Measurements from ENCODE around the gene AKAP6. TPM values are rescaled to one million over a fixed set of nuclear protein-coding genes. Genes with fewer than 3 reads are reported as not detected.
A peak's percentile ranks its signal among the peaks of the same experiment; 100 is the strongest.

The AKAP6 gene
- total RNA-seq, 2 experiments from 2014 or later = 0.83 to 1.7 TPM

DNA sequence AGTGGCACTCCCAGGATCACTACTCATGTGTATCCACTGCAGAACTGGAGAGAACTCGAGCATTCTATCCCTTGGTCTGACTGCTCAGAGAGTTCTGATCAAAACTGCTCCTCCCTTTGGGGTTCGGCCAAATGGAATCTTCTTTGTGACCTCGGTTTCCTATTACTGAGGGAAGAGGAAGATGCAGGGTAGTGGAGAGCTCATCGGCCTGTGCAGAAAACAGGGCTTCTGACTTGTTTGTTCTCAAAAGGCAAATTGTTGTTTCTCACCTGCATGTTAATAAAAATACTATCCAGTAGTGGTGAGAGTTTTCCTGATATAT, 17.1 kb upstream of the AKAP6 start:
- DNase-seq (no peak), ATAC-seq (no peak)
- no peaks in the 10 kb centered on the region for H3K36me3 Mint-ChIP-seq (ENCODE audit: low read depth)
- no peaks in the 10 kb centered on the region for H3K4me1 Mint-ChIP-seq (ENCODE audit: low read depth)
- no peaks in the 10 kb centered on the region for H3K9me3 Mint-ChIP-seq (ENCODE audit: insufficient read depth)
- ChIA-PET CTCF (no interaction called here), POLR2A (no interaction called here)
- no peak overlapping the region for H3K27ac Mint-ChIP-seq
- H3K27me3 Mint-ChIP-seq (ENCODE audit: low read depth) = no peaks in the 10 kb centered on the region
- no peak overlapping the region for H3K4me3 Mint-ChIP-seq

DNA sequence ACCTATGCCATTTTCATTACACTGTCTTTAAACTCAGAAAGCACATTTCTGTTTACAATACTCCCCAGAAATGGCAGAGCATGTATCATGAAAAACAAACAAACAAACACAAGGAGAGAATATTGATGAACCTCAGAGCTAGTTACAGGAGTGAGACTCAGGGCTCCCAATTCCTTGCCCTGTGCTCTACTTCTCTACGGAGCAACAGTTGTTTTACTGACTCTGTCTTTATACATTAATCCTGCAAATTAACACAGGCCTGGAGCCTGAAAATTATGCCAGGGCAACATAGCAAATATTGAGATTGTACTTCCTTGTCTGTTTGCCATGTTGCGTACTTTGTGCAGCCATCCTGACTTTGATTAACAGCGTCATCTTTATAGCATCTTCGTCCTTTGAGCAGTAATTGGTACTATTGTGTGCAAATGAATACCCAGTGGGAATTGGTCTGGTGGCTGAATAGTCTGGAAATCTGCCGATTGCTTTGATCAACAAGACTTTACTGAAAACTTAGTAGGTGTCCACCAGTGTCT, 15.2 kb upstream of the AKAP6 start:
- H3K4me3 Mint-ChIP-seq = no peak overlapping the region
- no peaks in the 10 kb centered on the region for H3K36me3 Mint-ChIP-seq (ENCODE audit: low read depth)
- no peaks in the 10 kb centered on the region for H3K9me3 Mint-ChIP-seq (ENCODE audit: insufficient read depth)
- DNase-seq = no peak
- ChIA-PET CTCF (no interaction called here), POLR2A (no interaction called here)
- no peaks in the 10 kb centered on the region for H3K27me3 Mint-ChIP-seq (ENCODE audit: low read depth)
- no peak for ATAC-seq
- no peaks in the 10 kb centered on the region for H3K4me1 Mint-ChIP-seq (ENCODE audit: low read depth)
- no peak overlapping the region for H3K27ac Mint-ChIP-seq

DNA sequence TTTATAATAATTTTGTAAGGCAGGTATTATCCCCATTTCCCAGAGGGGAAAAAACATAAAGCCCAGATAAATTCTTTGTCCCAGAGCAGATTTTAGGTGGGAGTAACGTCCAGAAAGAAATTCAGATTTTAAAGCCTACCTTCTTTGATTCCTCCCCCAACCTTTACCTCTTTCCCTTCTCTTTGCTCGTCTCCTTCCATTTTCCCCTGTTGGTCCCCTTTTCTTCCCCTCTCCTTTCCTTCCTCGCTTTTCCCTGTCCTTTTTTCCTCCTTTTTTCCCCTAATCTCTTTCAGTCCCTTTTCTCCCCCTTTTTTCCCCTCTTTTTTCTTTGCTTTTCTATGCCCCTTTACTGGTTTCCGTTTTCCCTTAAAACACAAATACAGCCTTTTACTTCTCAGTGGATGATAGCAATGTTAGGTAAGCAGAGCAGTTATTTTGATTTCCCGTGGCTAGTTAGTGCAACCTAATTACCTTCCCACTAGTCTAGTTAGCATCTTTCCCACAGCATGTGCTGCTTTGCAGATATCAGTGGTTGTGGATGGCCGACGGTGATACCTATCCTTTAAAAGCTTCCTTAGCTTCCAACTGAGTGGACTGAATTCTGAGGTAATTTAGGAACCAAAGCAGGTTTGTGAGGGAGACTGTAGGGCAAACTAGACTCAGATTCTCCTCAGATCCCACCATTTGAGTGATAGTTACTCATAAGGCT, 10.9 kb upstream of the AKAP6 start:
- H3K9me3 Mint-ChIP-seq (ENCODE audit: insufficient read depth) = no peaks in the 10 kb centered on the region
- no peak for ATAC-seq
- POLR2A ChIA-PET = no interaction called here

GRCh38 chr14:32319368-32320049, 9.6 kb upstream of the AKAP6 start:
- no peak overlapping the region for H3K27ac Mint-ChIP-seq
- no peaks in the 10 kb centered on the region for H3K27me3 Mint-ChIP-seq (ENCODE audit: low read depth)
- DNase-seq (no peak), ATAC-seq (no peak)
- no peak overlapping the region for H3K4me3 Mint-ChIP-seq
- ChIA-PET POLR2A (no interaction called here), CTCF (no interaction called here)
- H3K9me3 Mint-ChIP-seq (ENCODE audit: insufficient read depth) = no peaks in the 10 kb centered on the region
- no peaks in the 10 kb centered on the region for H3K4me1 Mint-ChIP-seq (ENCODE audit: low read depth)
- no peaks in the 10 kb centered on the region for H3K36me3 Mint-ChIP-seq (ENCODE audit: low read depth)

More for the DNA sequence above, 10.9 kb upstream of the AKAP6 start:
- no peak for DNase-seq
- Mint-ChIP-seq H3K27ac (no peak overlapping the region), H3K4me1 (ENCODE audit: low read depth) (no peaks in the 10 kb centered on the region), H3K27me3 (ENCODE audit: low read depth) (no peaks in the 10 kb centered on the region), H3K36me3 (ENCODE audit: low read depth) (no peaks in the 10 kb centered on the region), H3K4me3 (no peak overlapping the region)
- CTCF ChIA-PET = no interaction called here

DNA sequence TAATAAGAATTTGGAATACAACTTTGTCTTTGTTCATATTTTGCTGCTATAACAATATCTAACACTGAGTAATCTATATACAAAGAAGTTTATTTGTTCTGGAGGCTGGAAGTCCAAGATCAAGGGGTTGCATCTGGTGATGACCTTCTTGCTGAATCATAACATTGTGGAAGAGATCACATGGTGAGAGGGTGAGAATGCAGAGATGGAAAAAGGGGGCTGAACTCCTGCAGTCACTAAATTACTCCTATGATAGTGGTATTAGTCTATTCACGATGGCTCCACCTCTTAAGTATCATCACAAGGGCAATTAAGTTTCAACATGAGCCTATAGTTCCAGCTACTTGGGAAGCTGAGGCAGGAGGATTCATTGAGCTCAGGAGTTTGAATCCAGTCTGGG, 4.5 kb upstream of the AKAP6 start:
- DNase-seq (no peak), ATAC-seq (no peak)
- ChIA-PET CTCF (no interaction called here), POLR2A (no interaction called here)
- H3K36me3 Mint-ChIP-seq (ENCODE audit: low read depth) = no peaks in the 10 kb centered on the region
- no peaks in the 10 kb centered on the region for H3K27me3 Mint-ChIP-seq (ENCODE audit: low read depth)
- peaks cover 13% of the 10 kb centered on the region for H3K4me1 Mint-ChIP-seq (ENCODE audit: low read depth)
- no peaks in the 10 kb centered on the region for H3K9me3 Mint-ChIP-seq (ENCODE audit: insufficient read depth)
- no peak overlapping the region for H3K4me3 Mint-ChIP-seq
- no peak overlapping the region for H3K27ac Mint-ChIP-seq

DNA sequence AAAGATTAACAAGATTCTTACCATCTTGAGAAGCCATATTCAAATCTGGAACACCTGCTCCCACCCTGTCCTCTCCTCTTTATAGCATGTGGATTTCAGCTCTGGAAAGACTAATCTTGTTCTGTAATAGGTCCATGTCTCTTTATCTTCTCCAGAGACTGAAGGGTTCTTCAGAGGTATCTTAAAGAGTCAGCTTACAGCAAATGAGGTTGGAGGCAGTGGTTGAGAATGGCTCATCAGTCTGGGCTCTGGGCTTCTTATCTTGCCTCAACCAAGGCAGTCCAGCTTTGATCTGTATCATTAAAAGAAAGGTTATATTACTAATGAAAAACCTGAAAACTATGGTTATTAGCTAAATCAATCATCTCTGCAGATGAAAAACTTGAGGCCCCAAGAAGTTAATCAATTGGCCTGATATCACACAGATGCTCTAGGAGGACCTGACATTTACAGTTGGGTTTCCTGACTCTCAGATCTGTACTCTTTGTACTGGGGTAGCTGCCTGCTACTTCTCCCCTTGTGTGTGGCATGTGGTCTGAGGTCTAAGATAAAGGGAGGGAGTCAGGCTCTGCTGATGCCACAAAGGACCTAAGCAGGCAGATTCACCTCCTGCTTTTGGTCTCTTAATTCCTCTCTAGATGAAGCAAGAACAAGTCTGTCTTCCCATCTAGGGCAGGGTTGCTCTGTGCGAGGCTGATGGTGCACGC, 1.7 kb upstream of the AKAP6 start:
- no peak overlapping the region for H3K27ac Mint-ChIP-seq
- ChIA-PET POLR2A (interaction anchor here (0.9 kb wide), 1 partner anchor 68 kb away, joined by 3 read pairs; no protein-coding TSS in a partner anchor), CTCF (interaction anchor here (0.7 kb wide), 2 partner anchors 67 to 261 kb away, joined by 3 read pairs; no protein-coding TSS in a partner anchor)

GRCh38 chr14:32329690-32330285, 690 bp downstream of the AKAP6 start:
- Mint-ChIP-seq H3K4me1 (ENCODE audit: low read depth) (peaks cover 13% of the 10 kb centered on the region), H3K27ac (no peak overlapping the region), H3K27me3 (ENCODE audit: low read depth) (no peaks in the 10 kb centered on the region), H3K36me3 (ENCODE audit: low read depth) (no peaks in the 10 kb centered on the region), H3K4me3 (no peak overlapping the region), H3K9me3 (ENCODE audit: insufficient read depth) (no peaks in the 10 kb centered on the region)
- no peak for DNase-seq
- ChIA-PET POLR2A (no interaction called here), CTCF (no interaction called here)
- no peak for ATAC-seq

More for the DNA sequence above, 1.7 kb upstream of the AKAP6 start:
- Mint-ChIP-seq H3K4me1 (ENCODE audit: low read depth) (peaks cover 13% of the 10 kb centered on the region), H3K9me3 (ENCODE audit: insufficient read depth) (no peaks in the 10 kb centered on the region), H3K27me3 (ENCODE audit: low read depth) (no peaks in the 10 kb centered on the region), H3K36me3 (ENCODE audit: low read depth) (no peaks in the 10 kb centered on the region), H3K4me3 (no peak overlapping the region)
- ATAC-seq = peak; percentile 86
- peak; percentile 43 for DNase-seq

DNA sequence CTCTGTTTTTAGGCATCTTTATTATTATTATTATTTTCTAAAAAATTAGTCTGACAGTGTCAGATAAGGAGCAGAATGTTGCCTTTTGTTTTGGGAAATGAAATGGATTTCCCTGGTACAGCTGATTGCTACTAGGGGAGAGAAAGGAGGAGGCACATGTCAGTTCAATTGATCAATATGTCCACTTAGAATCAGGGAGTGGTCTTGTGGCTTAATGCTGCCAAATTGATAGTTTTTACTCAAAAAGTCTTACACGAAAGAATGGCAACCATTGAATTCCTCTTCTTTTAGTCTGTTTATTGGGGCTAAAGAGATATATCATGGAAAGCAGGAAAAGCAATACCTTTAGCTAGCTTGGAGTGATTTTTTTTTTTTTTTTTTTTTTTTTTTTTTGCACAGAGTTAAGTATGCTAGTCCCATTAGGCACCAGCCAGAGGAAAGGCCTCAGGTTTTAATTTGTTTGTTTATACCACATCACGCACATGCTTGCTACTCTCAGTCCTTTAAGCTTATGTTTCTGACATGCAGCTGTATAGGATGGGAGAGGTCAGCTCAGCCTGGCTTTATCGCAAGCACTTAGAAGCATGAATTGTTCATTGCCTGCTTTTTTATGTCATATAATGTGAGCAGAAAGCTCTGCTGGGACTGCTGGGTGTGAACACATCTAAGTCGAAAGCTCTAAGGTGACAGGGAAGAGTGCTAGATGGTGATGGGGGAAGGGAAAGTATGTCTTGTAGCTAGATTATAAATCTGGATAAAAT, 1.4 kb downstream of the AKAP6 start:
- H3K36me3 Mint-ChIP-seq (ENCODE audit: low read depth) = no peaks in the 10 kb centered on the region
- ATAC-seq = no peak
- no peaks in the 10 kb centered on the region for H3K27me3 Mint-ChIP-seq (ENCODE audit: low read depth)
- H3K4me1 Mint-ChIP-seq (ENCODE audit: low read depth) = peaks cover 13% of the 10 kb centered on the region
- POLR2A ChIA-PET = no interaction called here
- no peak overlapping the region for H3K27ac Mint-ChIP-seq
- no peak for DNase-seq
- no peak overlapping the region for H3K4me3 Mint-ChIP-seq
- CTCF ChIA-PET = no interaction called here
- no peaks in the 10 kb centered on the region for H3K9me3 Mint-ChIP-seq (ENCODE audit: insufficient read depth)

DNA sequence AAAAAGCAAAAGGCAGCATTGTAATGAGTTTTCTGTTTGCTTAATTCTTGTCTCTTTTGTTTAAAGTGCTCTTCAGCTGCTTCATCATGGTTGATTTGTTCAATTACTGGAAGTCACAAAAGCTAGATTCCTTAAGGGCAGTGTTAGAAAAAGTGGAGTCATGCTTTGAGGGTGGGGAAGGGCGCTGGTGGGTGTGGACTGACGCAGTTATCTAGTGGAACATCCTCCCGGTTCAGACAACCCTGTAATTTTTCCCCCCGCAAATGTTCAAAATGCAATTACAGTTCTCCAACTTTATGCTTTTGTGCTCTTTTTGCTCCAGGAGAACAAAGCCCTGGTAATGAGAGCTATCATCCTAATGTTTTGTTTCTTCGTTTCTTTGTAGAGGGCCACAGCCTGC, 2.1 kb downstream of the AKAP6 start:
- ChIA-PET POLR2A (no interaction called here), CTCF (interaction anchor here (0.9 kb wide), 1 partner anchor 10 kb away, joined by 3 read pairs; no protein-coding TSS in a partner anchor)
- Mint-ChIP-seq H3K27ac (no peak overlapping the region), H3K36me3 (ENCODE audit: low read depth) (no peaks in the 10 kb centered on the region), H3K4me1 (ENCODE audit: low read depth) (peaks cover 13% of the 10 kb centered on the region), H3K27me3 (ENCODE audit: low read depth) (no peaks in the 10 kb centered on the region), H3K9me3 (ENCODE audit: insufficient read depth) (no peaks in the 10 kb centered on the region), H3K4me3 (no peak overlapping the region)
- no peak for DNase-seq
- ATAC-seq = no peak

GRCh38 chr14:32332415-32333316, 3.6 kb downstream of the AKAP6 start:
- no peak for ATAC-seq

DNA sequence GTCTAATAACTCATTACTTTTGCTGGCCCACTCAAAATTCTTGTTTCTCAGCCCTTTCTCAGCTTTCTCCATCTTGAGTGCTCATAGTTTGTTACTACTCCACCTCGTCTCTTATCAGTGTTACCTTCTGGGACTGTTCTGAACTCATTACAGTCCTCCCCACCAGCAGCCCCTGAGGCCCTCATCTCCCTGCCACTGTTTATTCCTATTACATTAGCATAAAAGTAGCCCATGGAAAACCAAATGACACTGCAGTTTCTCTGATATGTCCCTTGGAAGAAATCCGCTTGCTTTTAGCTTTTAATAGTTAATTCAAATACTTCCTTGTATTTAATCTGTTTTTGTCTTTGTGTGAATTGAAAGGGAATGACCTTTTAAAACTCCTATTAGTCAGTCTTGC, 7.6 kb downstream of the AKAP6 start:
- H3K4me1 Mint-ChIP-seq (ENCODE audit: low read depth) = no peaks in the 10 kb centered on the region
- H3K4me3 Mint-ChIP-seq = no peak overlapping the region
- CTCF ChIA-PET = no interaction called here
- ATAC-seq (no peak), DNase-seq (no peak)
- POLR2A ChIA-PET = no interaction called here
- no peak overlapping the region for H3K27ac Mint-ChIP-seq
- no peaks in the 10 kb centered on the region for H3K36me3 Mint-ChIP-seq (ENCODE audit: low read depth)
- H3K9me3 Mint-ChIP-seq (ENCODE audit: insufficient read depth) = no peaks in the 10 kb centered on the region
- H3K27me3 Mint-ChIP-seq (ENCODE audit: low read depth) = no peaks in the 10 kb centered on the region

More at GRCh38 chr14:32332415-32333316, 3.6 kb downstream of the AKAP6 start:
- ChIA-PET POLR2A (no interaction called here), CTCF (no interaction called here)
- no peak overlapping the region for H3K27ac Mint-ChIP-seq
- no peaks in the 10 kb centered on the region for H3K27me3 Mint-ChIP-seq (ENCODE audit: low read depth)
- H3K9me3 Mint-ChIP-seq (ENCODE audit: insufficient read depth) = no peaks in the 10 kb centered on the region
- H3K36me3 Mint-ChIP-seq (ENCODE audit: low read depth) = no peaks in the 10 kb centered on the region
- H3K4me3 Mint-ChIP-seq = no peak overlapping the region
- H3K4me1 Mint-ChIP-seq (ENCODE audit: low read depth) = peaks cover 5% of the 10 kb centered on the region
- no peak for DNase-seq
